ENCODE measurements around the gene HDDC2. TPM values are rescaled to one million over a fixed set of nuclear protein-coding genes. Genes with fewer than 3 reads are reported as not detected.
"Not testable (repeated sequence)": the region's sequence is repeated elsewhere in the genome, so short reads cannot be mapped to it uniquely, and the experiment has no call there.

HDDC2 gene
- total and polyA plus RNA-seq, 2 donors from 2014 or later: 69.8 to 161 TPM

DNA sequence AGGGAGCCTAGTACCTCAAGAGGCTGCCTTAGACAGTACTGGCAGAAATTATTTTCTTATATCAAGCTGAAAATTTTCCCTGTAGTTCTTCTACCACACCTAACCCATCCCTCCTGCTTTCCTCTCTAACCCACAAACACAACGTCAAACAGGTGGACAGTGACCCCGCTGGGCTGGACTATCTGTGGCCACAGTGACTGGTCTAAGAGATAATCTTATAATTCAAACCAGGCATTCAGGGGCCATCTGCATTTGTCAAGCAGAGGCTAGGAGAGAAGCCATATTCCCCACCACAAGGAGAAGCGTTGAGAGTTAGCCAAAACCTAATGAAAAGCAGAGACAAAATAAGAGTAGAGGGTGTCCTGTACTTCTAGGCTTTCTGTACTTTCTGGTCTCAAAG, 8.2 kb downstream of the HDDC2 start:
- H3K36me3 ChIP-seq (ENCODE audit: control insufficient read depth in 2 of 3, insufficient read depth in 3 of 3, low read length in 3 of 3): peaks cover 7 to 30% (median 11%) of the 10 kb centered on the region in 3 donors
- intact Hi-C loops (cut with DNase I): no loop called here
- H3K27ac ChIP-seq (ENCODE audit: low read depth in 2 of 2, low read length in 2 of 2): no peak overlapping the region
- no peaks in the 10 kb centered on the region for H3K4me1 ChIP-seq (ENCODE audit: control insufficient read depth in 2 of 3, insufficient read depth in 2 of 3, low read depth in 1 of 3, low read length in 3 of 3)
- no peak for FAIRE-seq
- no peak for DNase-seq
- H3K9me3 ChIP-seq (ENCODE audit: control insufficient read depth in 2 of 3, insufficient read depth in 1 of 3, low read length in 3 of 3): no peaks in the 10 kb centered on the region
- H3K9ac ChIP-seq (ENCODE audit: low read length in 3 of 3): no peak overlapping the region
- TF ChIP-seq CTCF (IDR thresholded peaks at IDR 0.05; ENCODE audit: borderline replicate concordance, extremely low read depth, insufficient read depth): no peak
- no peaks in the 10 kb centered on the region for H3K27me3 ChIP-seq (ENCODE audit: control insufficient read depth, insufficient read depth, low read length)
- no peak overlapping the region for H3K4me3 ChIP-seq (ENCODE audit: low read length in 3 of 3)

DNA sequence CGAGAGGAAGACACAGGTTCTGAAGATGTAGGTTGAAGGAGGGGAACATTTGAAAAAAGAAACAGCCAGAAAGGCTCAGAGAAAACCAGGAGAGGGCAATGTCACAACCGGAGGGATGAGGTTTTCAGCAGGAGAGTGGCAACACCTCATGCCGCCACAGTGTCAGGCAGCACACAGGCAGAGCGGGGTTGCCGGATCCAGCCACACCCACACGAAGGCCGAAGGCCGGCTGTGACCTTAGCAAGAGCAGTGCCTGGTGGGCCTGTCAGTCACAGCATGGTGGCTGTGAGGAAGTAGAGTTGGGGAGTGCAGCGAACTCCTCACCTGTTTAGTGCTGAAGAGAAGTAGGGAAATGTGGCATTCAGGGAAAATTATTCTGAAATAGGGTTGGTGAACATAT, 14.0 kb downstream of the HDDC2 start:
- Histone ChIP-seq H3K9ac (ENCODE audit: low read length in 3 of 3) (no peak overlapping the region), H3K36me3 (ENCODE audit: control insufficient read depth in 2 of 3, insufficient read depth in 3 of 3, low read length in 3 of 3) (peaks cover 2 to 17% (median 5%) of the 10 kb centered on the region in 3 donors), H3K27ac (ENCODE audit: low read depth in 2 of 2, low read length in 2 of 2) (no peak overlapping the region), H3K4me3 (ENCODE audit: low read length in 3 of 3) (no peak overlapping the region), H3K9me3 (ENCODE audit: control insufficient read depth in 2 of 3, insufficient read depth in 1 of 3, low read length in 3 of 3) (no peaks in the 10 kb centered on the region), H3K27me3 (ENCODE audit: control insufficient read depth, insufficient read depth, low read length) (no peaks in the 10 kb centered on the region), H3K4me1 (ENCODE audit: control insufficient read depth in 2 of 3, insufficient read depth in 2 of 3, low read depth in 1 of 3, low read length in 3 of 3) (no peaks in the 10 kb centered on the region)
- no peak for TF ChIP-seq CTCF (IDR thresholded peaks at IDR 0.05; ENCODE audit: borderline replicate concordance, extremely low read depth, insufficient read depth)
- DNase-seq (no peak), FAIRE-seq (no peak)
- intact Hi-C loops (cut with DNase I): no loop called here

- Histone ChIP-seq H3K4me3 (ENCODE audit: low read length in 3 of 3) (no peak overlapping the region), H3K9me3 (ENCODE audit: control insufficient read depth in 2 of 3, insufficient read depth in 1 of 3, low read length in 3 of 3) (no peaks in the 10 kb centered on the region), H3K36me3 (ENCODE audit: control insufficient read depth in 2 of 3, insufficient read depth in 3 of 3, low read length in 3 of 3) (peaks cover 0 to 16% (median 2%) of the 10 kb centered on the region in 3 donors), H3K27me3 (ENCODE audit: control insufficient read depth, insufficient read depth, low read length) (no peaks in the 10 kb centered on the region), H3K9ac (ENCODE audit: low read length in 3 of 3) (no peak overlapping the region), H3K4me1 (ENCODE audit: control insufficient read depth in 2 of 3, insufficient read depth in 2 of 3, low read depth in 1 of 3, low read length in 3 of 3) (no peaks in the 10 kb centered on the region), H3K27ac (ENCODE audit: low read depth in 2 of 2, low read length in 2 of 2) (no peak overlapping the region)
- intact Hi-C loops (cut with DNase I): no loop called here
- no peak for FAIRE-seq
- TF ChIP-seq CTCF (IDR thresholded peaks at IDR 0.05; ENCODE audit: borderline replicate concordance, extremely low read depth, insufficient read depth): no peak
- no peak for DNase-seq
These were observed 15.8 kb downstream of the HDDC2 start for GRCh38 chr6:125285936-125286335.

DNA sequence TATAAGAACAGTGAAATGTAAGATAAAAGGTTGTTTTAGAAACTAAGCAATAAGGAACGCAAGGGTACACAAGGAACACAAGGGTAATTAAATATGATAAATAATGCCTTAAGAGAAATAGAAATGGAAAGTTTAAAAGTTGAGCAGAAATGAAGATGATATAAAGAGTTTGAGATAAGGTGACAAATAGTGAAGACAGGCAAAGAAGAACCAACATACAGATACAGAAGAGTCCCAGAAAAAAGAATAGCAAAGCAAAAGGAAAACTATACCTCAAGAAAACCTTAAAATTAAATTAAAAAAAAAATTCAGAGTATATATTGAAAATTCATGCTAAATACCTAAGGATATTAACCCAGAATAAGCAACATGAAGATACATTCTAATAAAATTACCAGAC, 16.4 kb downstream of the HDDC2 start:
- H3K9ac ChIP-seq (ENCODE audit: low read length in 3 of 3): no peak overlapping the region
- no peaks in the 10 kb centered on the region for H3K4me1 ChIP-seq (ENCODE audit: control insufficient read depth in 2 of 3, insufficient read depth in 2 of 3, low read depth in 1 of 3, low read length in 3 of 3)
- no peaks in the 10 kb centered on the region for H3K9me3 ChIP-seq (ENCODE audit: control insufficient read depth in 2 of 3, insufficient read depth in 1 of 3, low read length in 3 of 3)
- FAIRE-seq (no peak), DNase-seq (no peak)
- no peak for TF ChIP-seq CTCF (IDR thresholded peaks at IDR 0.05; ENCODE audit: borderline replicate concordance, extremely low read depth, insufficient read depth)
- no peaks in the 10 kb centered on the region for H3K27me3 ChIP-seq (ENCODE audit: control insufficient read depth, insufficient read depth, low read length)
- intact Hi-C loops (cut with DNase I): no loop called here
- H3K27ac ChIP-seq (ENCODE audit: low read depth in 2 of 2, low read length in 2 of 2): no peak overlapping the region
- peaks cover 0 to 17% (median 2%) of the 10 kb centered on the region in 3 donors for H3K36me3 ChIP-seq (ENCODE audit: control insufficient read depth in 2 of 3, insufficient read depth in 3 of 3, low read length in 3 of 3)
- no peak overlapping the region for H3K4me3 ChIP-seq (ENCODE audit: low read length in 3 of 3)

GRCh38 chr6:125282470-125282869, 19.3 kb downstream of the HDDC2 start:
- H3K9me3 ChIP-seq (ENCODE audit: control insufficient read depth in 2 of 3, insufficient read depth in 1 of 3, low read length in 3 of 3); H3K27me3 ChIP-seq (ENCODE audit: control insufficient read depth, insufficient read depth, low read length); H3K9ac ChIP-seq (ENCODE audit: low read length in 3 of 3); intact Hi-C loops (cut with DNase I); H3K27ac ChIP-seq (ENCODE audit: low read depth in 2 of 2, low read length in 2 of 2); H3K4me1 ChIP-seq (ENCODE audit: control insufficient read depth in 2 of 3, insufficient read depth in 2 of 3, low read depth in 1 of 3, low read length in 3 of 3); FAIRE-seq; DNase-seq; H3K4me3 ChIP-seq (ENCODE audit: low read length in 3 of 3): not testable (repeated sequence)
- peaks cover 0 to 19% (median 0%) of the 10 kb centered on the region in 3 donors for H3K36me3 ChIP-seq (ENCODE audit: control insufficient read depth in 2 of 3, insufficient read depth in 3 of 3, low read length in 3 of 3)

Measured in kidney (tissue), 14 donors.